ENCODE measurements around the gene VSTM2B.

The VSTM2B gene

DNA sequence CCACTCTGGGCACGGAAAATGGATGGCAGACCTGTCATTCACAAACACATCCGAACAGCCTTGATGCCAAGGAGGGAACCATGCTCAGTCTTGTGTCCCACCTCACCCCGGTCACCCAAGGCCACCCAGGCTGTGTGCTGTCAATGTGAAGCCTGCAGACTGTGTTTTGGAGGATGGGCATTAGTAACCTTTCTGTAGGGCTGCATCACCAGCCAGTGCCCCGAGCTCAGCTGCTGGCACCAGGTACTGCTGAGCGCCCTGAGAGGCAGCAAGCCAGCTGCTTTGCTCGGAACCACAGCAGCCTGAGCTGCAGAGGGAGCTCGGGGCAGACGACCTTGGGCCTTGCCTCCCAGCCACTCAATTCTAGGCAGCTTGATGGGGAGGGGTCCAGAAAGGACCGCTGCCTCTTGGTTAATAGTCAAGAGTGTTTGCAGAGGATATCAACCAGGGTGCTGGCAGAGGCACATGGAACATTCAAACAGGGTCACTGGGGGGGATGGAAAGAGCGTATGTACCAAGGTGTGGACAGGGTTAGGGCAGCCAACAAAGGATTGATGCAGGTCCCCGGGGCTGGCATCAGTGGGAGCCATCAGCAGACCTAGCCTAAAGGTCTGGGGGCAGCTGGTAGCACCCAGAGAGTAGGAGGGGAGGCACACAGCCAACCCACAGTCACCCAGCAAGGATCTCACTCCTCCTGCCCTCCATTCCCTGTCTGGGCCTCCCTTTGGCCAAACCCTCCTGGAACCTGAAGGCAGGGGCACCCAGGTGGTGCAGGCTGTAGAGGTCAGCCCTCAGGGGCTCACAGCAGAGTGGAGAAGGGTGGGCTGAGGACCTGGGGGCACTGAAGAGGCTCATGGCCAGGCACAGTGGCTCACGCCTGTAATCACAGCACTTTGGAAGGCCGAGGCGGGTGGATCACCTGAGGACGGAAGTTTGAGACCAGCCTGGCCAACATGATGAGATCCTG, 8.1 kb downstream of the VSTM2B start:
- peaks cover 50 to 82% of the 10 kb centered on the region in 2 donors for H3K27me3 Mint-ChIP-seq

DNA sequence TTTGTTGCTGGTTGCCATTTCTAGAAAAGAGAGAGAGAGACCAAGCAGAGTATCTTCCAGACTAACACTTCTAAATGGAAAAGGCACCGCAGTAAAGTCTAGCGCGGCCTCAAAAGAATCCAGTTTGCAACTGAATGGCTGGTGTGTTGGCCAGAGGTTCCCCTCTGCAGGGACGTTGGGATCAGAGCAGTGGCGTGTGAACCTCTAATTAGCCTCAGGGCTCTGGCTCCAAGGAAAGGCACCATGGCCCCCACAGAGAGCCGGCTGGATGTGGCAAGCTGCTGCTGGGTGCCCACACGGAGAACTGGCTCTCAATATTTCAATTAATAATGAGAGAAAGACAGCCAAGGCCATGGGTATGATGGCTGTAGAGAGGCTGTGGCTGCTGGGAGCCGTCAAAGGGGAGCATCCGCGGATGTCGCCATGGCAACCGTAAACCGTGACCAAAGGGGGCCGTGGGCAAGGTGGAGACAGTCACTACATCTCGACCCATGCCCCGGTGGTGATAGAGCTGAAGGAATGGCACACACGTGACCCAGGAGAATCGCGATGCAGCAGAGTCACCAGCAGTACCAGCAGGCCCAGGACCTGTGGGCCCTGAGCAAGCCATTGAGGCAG, 9.5 kb downstream of the VSTM2B start:
- Mint-ChIP-seq H3K27me3 (peaks cover 44 to 69% of the 10 kb centered on the region in 2 donors), H3K4me3 (no peak overlapping the region), H3K4me1 (ENCODE audit: low read depth in 2 of 2) (peaks cover 0 to 2% of the 10 kb centered on the region in 2 donors), H3K27ac (no peak overlapping the region), H3K36me3 (ENCODE audit: insufficient read depth) (no peaks in the 10 kb centered on the region), H3K9me3 (no peaks in the 10 kb centered on the region)
- no peak for DNase-seq
- ATAC-seq (replicated peaks), result no peak

More for the DNA sequence above, 8.1 kb downstream of the VSTM2B start:
- Mint-ChIP-seq H3K4me1 (ENCODE audit: low read depth in 2 of 2) (peaks cover 3 to 9% of the 10 kb centered on the region in 2 donors), H3K4me3 (no peak overlapping the region), H3K27ac (no peak overlapping the region), H3K36me3 (ENCODE audit: insufficient read depth) (no peaks in the 10 kb centered on the region), H3K9me3 (no peaks in the 10 kb centered on the region)
- DNase-seq, result no peak
- ATAC-seq (replicated peaks), result no peak

DNA sequence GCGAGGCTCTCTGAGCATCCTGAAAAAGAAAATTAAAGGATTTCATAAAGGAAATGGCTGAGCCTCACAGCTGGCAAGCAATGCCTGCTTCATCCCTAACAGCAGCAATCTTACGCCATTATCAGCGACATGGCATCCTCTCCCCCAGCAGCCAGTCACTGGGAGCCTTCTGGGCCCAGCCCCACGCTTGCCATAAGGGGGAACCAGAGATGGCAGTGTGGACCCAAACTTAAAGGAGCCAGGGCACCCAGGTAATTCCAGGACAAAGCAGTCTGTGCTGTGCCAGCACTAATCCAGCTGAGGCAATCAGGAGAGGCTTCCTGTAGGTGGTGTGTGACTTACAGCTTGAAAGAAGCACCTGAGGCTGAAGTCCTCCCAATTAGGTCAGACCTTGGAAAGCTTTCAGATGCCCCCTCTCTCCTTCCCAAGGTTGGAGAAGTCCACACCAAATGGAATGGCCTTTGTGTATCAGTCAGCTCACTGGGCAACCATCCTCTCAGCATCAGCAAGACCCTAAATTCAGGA, 10.3 kb downstream of the VSTM2B start:
- H3K36me3 Mint-ChIP-seq (ENCODE audit: insufficient read depth), result no peaks in the 10 kb centered on the region
- H3K4me1 Mint-ChIP-seq (ENCODE audit: low read depth in 2 of 2), result no peaks in the 10 kb centered on the region
- no peak for ATAC-seq (replicated peaks)
- H3K27me3 Mint-ChIP-seq, result peaks cover 39 to 62% of the 10 kb centered on the region in 2 donors
- no peak overlapping the region for H3K27ac Mint-ChIP-seq
- no peak for DNase-seq
- H3K9me3 Mint-ChIP-seq, result no peaks in the 10 kb centered on the region
- no peak overlapping the region for H3K4me3 Mint-ChIP-seq

DNA sequence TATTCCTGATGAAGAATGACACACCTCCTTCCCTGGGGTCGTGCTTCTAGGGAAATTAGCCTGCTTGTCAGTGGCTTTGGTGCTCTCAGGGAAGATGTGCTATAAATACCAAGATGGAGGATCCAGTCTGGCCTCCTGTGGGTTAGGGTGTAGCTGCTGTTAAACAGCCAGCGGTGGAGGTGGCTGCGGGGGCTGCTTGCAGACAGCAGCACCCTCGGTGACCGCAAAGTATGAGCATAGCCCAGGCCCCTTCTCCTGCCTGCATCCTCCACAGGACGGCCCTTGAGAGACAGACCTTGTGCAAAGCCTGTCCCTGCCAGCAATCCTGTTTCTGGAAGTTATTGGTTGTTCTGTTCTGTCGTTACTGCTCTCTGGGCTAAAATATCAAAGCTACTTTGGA, 11.4 kb downstream of the VSTM2B start:
- Mint-ChIP-seq H3K4me1 (ENCODE audit: low read depth in 2 of 2) (no peaks in the 10 kb centered on the region), H3K9me3 (no peaks in the 10 kb centered on the region), H3K4me3 (no peak overlapping the region), H3K27ac (no peak overlapping the region), H3K36me3 (ENCODE audit: insufficient read depth) (no peaks in the 10 kb centered on the region), H3K27me3 (peaks cover 27 to 51% of the 10 kb centered on the region in 2 donors)
- no peak for DNase-seq
- ATAC-seq (replicated peaks), result no peak

DNA sequence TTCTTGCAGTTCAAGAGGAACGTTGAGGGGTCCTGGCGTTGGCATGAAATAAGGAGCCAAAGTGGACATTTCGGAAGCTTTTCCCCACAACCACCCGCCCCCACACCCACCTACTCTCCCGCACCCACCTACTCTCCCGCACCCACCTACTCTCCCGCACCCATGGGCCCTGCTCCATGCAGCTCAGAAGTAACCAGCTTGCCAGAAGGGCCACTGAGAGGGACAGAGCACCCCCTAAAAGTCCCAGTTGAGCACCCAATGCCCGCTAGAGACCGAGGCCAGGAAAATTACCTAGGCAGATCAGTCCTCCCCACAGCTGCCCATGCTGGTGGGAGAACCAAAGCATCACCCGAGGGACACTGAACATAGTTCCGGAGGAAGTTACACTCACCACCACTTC, 11.8 kb downstream of the VSTM2B start:
- ATAC-seq (replicated peaks) (no peak), DNase-seq (no peak)
- H3K9me3 Mint-ChIP-seq, result no peaks in the 10 kb centered on the region
- peaks cover 23 to 46% of the 10 kb centered on the region in 2 donors for H3K27me3 Mint-ChIP-seq
- H3K4me1 Mint-ChIP-seq (ENCODE audit: low read depth in 2 of 2), result no peaks in the 10 kb centered on the region
- H3K36me3 Mint-ChIP-seq (ENCODE audit: insufficient read depth), result no peaks in the 10 kb centered on the region
- no peak overlapping the region for H3K4me3 Mint-ChIP-seq
- no peak overlapping the region for H3K27ac Mint-ChIP-seq

DNA sequence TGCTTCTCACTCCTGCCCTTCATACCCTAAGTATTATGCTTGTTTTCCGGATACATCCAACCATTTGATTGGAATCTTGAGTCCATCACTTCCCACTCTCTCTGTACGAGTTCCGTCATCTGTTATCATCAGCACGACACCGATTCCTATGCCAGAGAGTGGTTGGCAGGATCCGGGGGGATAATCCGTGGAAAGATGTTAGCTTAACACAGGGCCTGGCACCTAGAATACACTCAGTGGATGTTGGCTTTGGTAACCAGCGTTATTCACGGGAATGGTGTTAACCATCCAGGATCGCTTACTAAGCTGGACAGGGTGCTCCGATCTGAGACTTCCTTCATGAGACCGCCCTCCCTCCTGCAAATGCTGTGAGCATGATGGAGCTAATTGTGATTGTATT, 12.4 kb downstream of the VSTM2B start:
- peaks cover 19 to 41% of the 10 kb centered on the region in 2 donors for H3K27me3 Mint-ChIP-seq

DNA sequence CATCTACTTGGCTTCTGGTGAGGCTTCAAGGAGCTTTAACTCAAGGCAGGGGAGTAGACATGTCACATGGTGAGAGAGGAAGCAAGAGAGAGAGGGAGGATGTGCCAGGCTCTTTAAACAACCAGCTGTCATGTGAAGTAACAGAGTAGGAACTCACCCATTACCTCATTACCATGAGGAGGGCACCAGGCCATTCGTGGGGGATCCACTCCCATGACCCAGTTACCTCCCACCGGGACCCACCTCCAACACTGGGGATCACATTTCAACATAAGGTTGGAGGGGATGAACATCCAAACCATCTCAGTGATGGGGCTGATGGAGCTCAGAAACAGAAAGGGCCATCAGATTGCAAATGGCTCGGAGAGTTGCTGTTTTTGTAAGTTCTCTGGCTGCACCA, 12.9 kb downstream of the VSTM2B start:
- ATAC-seq (replicated peaks) (no peak), DNase-seq (no peak)
- no peak overlapping the region for H3K4me3 Mint-ChIP-seq
- no peaks in the 10 kb centered on the region for H3K36me3 Mint-ChIP-seq (ENCODE audit: insufficient read depth)
- H3K27ac Mint-ChIP-seq, result no peak overlapping the region
- H3K27me3 Mint-ChIP-seq, result peaks cover 18 to 36% of the 10 kb centered on the region in 2 donors
- H3K9me3 Mint-ChIP-seq, result no peaks in the 10 kb centered on the region
- H3K4me1 Mint-ChIP-seq (ENCODE audit: low read depth in 2 of 2), result no peaks in the 10 kb centered on the region

More for the DNA sequence above, 12.4 kb downstream of the VSTM2B start:
- Mint-ChIP-seq H3K4me3 (no peak overlapping the region), H3K4me1 (ENCODE audit: low read depth in 2 of 2) (no peaks in the 10 kb centered on the region), H3K27ac (no peak overlapping the region), H3K9me3 (no peaks in the 10 kb centered on the region), H3K36me3 (ENCODE audit: insufficient read depth) (no peaks in the 10 kb centered on the region)
- DNase-seq (no peak), ATAC-seq (replicated peaks) (no peak)

DNA sequence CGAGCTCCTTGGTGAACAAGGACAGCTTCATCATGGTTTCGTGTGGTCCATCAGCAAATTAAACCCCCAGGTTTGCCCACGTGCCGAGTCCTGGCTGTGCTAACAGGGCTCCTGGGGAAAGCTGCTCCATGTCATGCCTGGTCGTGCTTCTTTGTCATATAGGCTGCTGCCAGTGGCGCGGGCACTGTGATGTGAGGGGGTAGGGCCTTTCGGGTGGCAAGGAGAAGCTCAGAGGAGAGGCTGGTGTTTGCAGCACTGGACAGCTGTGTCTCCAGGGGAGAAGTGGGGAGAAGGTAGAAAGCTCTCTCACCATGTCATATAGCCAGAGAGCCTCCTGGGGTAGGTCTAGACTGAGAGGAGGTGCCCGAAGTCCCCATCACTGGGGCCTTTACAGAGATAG, 13.3 kb downstream of the VSTM2B start:
- ATAC-seq (replicated peaks) (no peak), DNase-seq (no peak)
- H3K4me3 Mint-ChIP-seq, result no peak overlapping the region
- H3K9me3 Mint-ChIP-seq, result no peaks in the 10 kb centered on the region
- no peaks in the 10 kb centered on the region for H3K4me1 Mint-ChIP-seq (ENCODE audit: low read depth in 2 of 2)
- H3K27ac Mint-ChIP-seq, result no peak overlapping the region
- H3K36me3 Mint-ChIP-seq (ENCODE audit: insufficient read depth), result no peaks in the 10 kb centered on the region
- H3K27me3 Mint-ChIP-seq, result peaks cover 13 to 31% of the 10 kb centered on the region in 2 donors

DNA sequence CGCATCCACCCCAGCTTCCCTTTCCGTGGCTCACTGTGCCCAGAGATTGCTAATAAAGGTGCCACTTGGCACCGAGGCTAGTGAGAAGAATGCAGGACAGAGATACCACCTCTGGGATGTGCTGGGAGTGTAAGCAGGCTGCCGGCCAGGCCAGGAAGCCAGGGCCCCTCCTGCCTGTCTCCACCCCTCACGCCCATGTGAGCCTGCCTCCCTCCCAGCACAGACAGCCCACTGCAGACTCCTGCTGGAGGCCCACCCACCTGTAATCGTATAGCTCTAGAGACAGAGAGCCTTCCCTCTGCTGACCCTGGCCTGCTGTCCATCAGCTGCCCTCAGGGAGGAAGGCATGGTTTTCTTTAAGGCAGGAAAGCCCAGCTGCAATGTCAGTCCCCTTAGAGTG, 13.9 kb downstream of the VSTM2B start:
- Mint-ChIP-seq H3K9me3 (no peaks in the 10 kb centered on the region), H3K27me3 (peaks cover 8 to 27% of the 10 kb centered on the region in 2 donors), H3K4me3 (no peak overlapping the region), H3K27ac (no peak overlapping the region), H3K4me1 (ENCODE audit: low read depth in 2 of 2) (no peaks in the 10 kb centered on the region), H3K36me3 (ENCODE audit: insufficient read depth) (no peaks in the 10 kb centered on the region)
- DNase-seq, result no peak
- no peak for ATAC-seq (replicated peaks)

DNA sequence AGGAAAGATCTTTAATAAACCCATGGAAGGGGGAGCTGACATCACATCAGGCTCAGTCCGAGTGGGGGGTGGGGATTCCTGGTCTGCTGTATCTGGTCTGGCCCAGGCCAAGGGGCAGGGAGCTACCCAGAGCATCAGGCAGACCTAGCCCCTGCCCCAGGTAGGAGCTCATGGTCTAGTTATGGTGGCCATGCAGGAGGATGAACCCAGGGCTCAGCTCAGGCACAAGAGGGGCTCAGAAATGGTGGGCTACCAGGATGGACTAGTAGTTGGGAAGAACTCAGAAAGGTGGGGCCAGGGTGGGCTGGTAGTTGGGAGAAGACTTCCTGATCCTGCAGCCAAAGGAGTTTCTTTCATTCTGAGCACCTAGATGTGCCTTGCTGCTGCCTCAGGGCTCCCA, 14.3 kb downstream of the VSTM2B start:
- ATAC-seq (replicated peaks) (no peak), DNase-seq (no peak)
- Mint-ChIP-seq H3K4me1 (ENCODE audit: low read depth in 2 of 2) (no peaks in the 10 kb centered on the region), H3K27me3 (peaks cover 5 to 27% of the 10 kb centered on the region in 2 donors), H3K36me3 (ENCODE audit: insufficient read depth) (no peaks in the 10 kb centered on the region), H3K9me3 (no peaks in the 10 kb centered on the region), H3K27ac (no peak overlapping the region), H3K4me3 (no peak overlapping the region)

DNA sequence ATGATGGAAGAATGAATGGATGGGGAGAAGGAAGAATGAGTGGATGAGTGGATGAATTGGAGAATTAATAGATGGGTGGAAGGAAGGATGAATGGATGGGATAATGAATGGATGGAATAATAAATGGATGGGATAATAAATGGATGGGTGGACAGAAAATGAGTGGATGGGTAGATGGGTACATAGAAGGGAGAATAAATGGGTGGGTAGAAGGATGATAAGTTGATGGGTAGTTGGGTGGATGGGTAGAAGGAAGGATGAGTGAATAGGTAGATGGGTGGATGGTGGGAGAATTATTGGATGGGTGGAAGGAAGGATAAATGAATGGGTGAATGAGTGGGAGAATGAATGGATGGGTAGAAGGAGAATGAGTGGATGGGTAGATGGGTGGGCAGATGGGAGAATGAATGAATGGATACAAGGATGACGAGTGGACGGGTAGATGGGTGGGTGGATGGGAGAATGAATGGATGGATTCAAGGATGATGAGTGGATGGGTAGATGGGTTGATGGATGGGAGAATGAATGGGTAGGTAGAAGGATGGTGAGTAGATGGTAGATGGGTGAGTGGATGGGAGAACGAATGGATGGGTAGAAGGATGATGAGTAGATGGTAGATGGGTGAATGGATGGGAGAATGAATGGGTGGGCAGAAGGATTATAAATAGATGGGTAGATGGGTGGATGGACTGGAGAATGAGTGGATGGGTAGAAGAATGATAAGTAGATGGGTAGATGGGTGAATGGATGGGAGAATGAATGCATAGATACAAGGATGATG, 15.9 kb downstream of the VSTM2B start:
- no peaks in the 10 kb centered on the region for H3K9me3 Mint-ChIP-seq
- no peak overlapping the region for H3K27ac Mint-ChIP-seq
- ATAC-seq (replicated peaks) (no peak), DNase-seq (no peak)
- H3K4me1 Mint-ChIP-seq (ENCODE audit: low read depth in 2 of 2), result no peaks in the 10 kb centered on the region
- no peak overlapping the region for H3K4me3 Mint-ChIP-seq
- peaks cover 5 to 20% of the 10 kb centered on the region in 2 donors for H3K27me3 Mint-ChIP-seq
- H3K36me3 Mint-ChIP-seq (ENCODE audit: insufficient read depth), result no peaks in the 10 kb centered on the region

DNA sequence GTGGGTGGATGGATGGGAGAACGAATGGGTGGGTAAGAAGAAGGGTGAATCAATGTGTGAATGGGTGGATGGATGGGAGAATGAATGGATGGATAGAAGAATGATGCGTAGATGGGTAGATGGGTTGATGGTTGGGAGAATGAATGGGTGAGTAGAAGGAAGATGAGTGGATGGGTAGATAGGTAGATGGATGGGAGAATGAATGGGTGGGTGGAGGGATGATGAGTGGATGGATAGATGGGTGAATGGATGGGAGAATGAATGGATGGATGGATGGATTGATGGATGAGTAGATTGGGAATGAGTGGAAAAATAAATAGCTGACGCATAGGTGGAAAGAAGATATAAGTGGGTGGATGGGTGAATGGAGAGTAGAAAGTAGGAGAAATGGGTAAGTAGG, 16.5 kb downstream of the VSTM2B start:
- DNase-seq, result no peak
- Mint-ChIP-seq H3K9me3 (no peaks in the 10 kb centered on the region), H3K4me1 (ENCODE audit: low read depth in 2 of 2) (no peaks in the 10 kb centered on the region), H3K36me3 (ENCODE audit: insufficient read depth) (no peaks in the 10 kb centered on the region), H3K27me3 (peaks cover 6 to 24% of the 10 kb centered on the region in 2 donors), H3K4me3 (no peak overlapping the region), H3K27ac (no peak overlapping the region)
- no peak for ATAC-seq (replicated peaks)

DNA sequence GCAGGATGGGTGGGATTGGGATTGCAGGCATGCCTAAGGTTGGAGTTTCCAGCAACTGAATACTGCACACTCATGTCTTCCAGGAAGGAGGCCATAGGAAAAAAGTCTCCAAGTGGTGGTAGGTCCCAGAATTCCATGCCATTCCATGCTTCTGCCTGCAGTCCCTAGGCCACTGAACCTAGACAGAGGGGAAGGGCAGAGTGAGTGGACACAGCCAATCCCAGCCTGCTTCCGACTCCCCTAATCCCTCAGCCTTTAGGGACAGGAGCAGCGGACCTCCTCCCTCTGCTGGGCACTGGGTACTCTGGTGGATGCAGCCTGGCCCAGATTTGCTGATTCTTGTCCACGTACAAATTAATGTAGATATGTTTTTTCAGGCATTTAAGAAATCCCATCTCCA, 17.0 kb downstream of the VSTM2B start:
- H3K36me3 Mint-ChIP-seq (ENCODE audit: insufficient read depth), result no peaks in the 10 kb centered on the region
- DNase-seq (no peak), ATAC-seq (replicated peaks) (no peak)
- H3K4me3 Mint-ChIP-seq, result no peak overlapping the region
- no peak overlapping the region for H3K27ac Mint-ChIP-seq
- H3K27me3 Mint-ChIP-seq, result peaks cover 11 to 28% of the 10 kb centered on the region in 2 donors
- H3K4me1 Mint-ChIP-seq (ENCODE audit: low read depth in 2 of 2), result no peaks in the 10 kb centered on the region
- H3K9me3 Mint-ChIP-seq, result no peaks in the 10 kb centered on the region
